Astrocyte (in vitro differentiated cells and primary cell): Measurements from ENCODE around the gene SGSM2.

Experiments
- CTCF ChIP-seq: IDR thresholded peaks from 2 replicates; pipeline ENCODE4 v1.5.1; 2011; ENCODE audit warnings: low read depth, mild to moderate bottlenecking, inconsistent platforms, low read length, moderate library complexity; ENCODE audit not compliant: insufficient read depth
- EZH2 ChIP-seq: IDR thresholded peaks from 2 replicates; pipeline ENCODE4 v1.6.1; 2012; ENCODE audit warnings: mild to moderate bottlenecking, low read length, inconsistent platforms; ENCODE audit not compliant: insufficient read depth

GRCh38 chr17:2378905-2379304, 41.6 kb downstream of the SGSM2 start:
- TF ChIP-seq CTCF: no peak
- TF ChIP-seq EZH2: no peak
